K562 (cell line): ENCODE results near the gene COASY. TPM values are rescaled to one million over a fixed set of nuclear protein-coding genes. Genes with fewer than 3 reads are reported as not detected.
A peak's percentile ranks its signal among the peaks of the same experiment; 100 is the strongest.

ENCODE experiments used
- BDP1 ChIP-seq: IDR thresholded peaks from 3 replicates; pipeline ENCODE4 v1.6.1; 2011; ENCODE audit not compliant: insufficient read length, insufficient read depth
- COPS2 ChIP-seq: fragments of 450-650 bp; conservative IDR thresholded peaks from 2 replicates; pipeline ENCODE4 v1.6.1; 2016; ENCODE audit warnings: mild to moderate bottlenecking, moderate library complexity
- ELK1 ChIP-seq: sonication (generic); formaldehyde crosslinking; IDR thresholded peaks from 2 replicates; pipeline ENCODE4 v1.8.1; 2022; ENCODE audit warnings: missing genetic modification reagents
- EWSR1 ChIP-seq: fragments of 450-650 bp; IDR thresholded peaks from 2 replicates; pipeline ENCODE4 v1.6.1; 2018; ENCODE audit warnings: borderline replicate concordance, mild to moderate bottlenecking, low read depth, moderate library complexity; ENCODE audit not compliant: partially characterized antibody
- FOXA3 ChIP-seq, 2 experiments: fragments of 450-650 bp in 1 of 2; sonication (generic) in 1 of 2; formaldehyde crosslinking; IDR thresholded peaks in 1 of 2; conservative IDR thresholded peaks in 1 of 2; 2 replicates each; pipeline versions ENCODE4 v1.4.0 to v1.8.0; 2020 to 2022; ENCODE audit warnings: mild to moderate bottlenecking in 2 of 2, missing genetic modification reagents in 1 of 2
- GTF2A2 ChIP-seq: IDR thresholded peaks from 2 replicates; pipeline ENCODE4 v1.6.1; 2016; ENCODE audit warnings: mild to moderate bottlenecking, missing genetic modification characterization, missing compliant biosample characterization
- JUNB ChIP-seq: fragments of 450-650 bp; formaldehyde crosslinking; conservative IDR thresholded peaks from 2 replicates; pipeline ENCODE4 v1.4.0; 2020; ENCODE audit warnings: mild to moderate bottlenecking
- MTA2 ChIP-seq: fragments of 450-650 bp; IDR thresholded peaks from 2 replicates; pipeline ENCODE4 v1.6.1; 2016; ENCODE audit warnings: low read depth
- NRF1 ChIP-seq, 2 experiments: fragments of 450-650 bp; IDR thresholded peaks in 1 of 2; conservative IDR thresholded peaks in 1 of 2; 2 replicates each; pipeline ENCODE4 v1.6.1; 2014; ENCODE audit warnings: mild to moderate bottlenecking in 2 of 2
- POLR2H ChIP-seq: IDR thresholded peaks from 2 replicates; pipeline ENCODE4 v1.6.1; 2016; ENCODE audit warnings: missing genetic modification characterization, low read depth, mild to moderate bottlenecking, control low read depth, missing compliant biosample characterization, moderate library complexity
- RNF2 ChIP-seq: sonication (generic); IDR thresholded peaks from 2 replicates; pipeline ENCODE4 v1.6.1; 2016
- SMAD1 ChIP-seq: fragments of 150-350 bp; IDR thresholded peaks from 2 replicates; pipeline ENCODE4 v1.6.1; 2014; ENCODE audit warnings: low read length, low read depth; ENCODE audit not compliant: partially characterized antibody
- SP1 ChIP-seq: sonication (generic); formaldehyde crosslinking; IDR thresholded peaks from 2 replicates; pipeline ENCODE4 v1.8.1; 2022; ENCODE audit warnings: mild to moderate bottlenecking, missing genetic modification reagents
- STAG1 ChIP-seq: sonication (generic); formaldehyde crosslinking; IDR thresholded peaks from 2 replicates; pipeline ENCODE4 v1.5.0; 2020; ENCODE audit warnings: missing genetic modification reagents, borderline replicate concordance
- TRIM25 ChIP-seq: fragments of 450-650 bp; IDR thresholded peaks from 2 replicates; pipeline ENCODE4 v1.7.0; 2016; ENCODE audit warnings: borderline replicate concordance
- ZBTB33 ChIP-seq: sonication (generic); formaldehyde crosslinking; IDR thresholded peaks from 2 replicates; pipeline ENCODE4 v1.8.1; 2023; ENCODE audit warnings: mild to moderate bottlenecking, missing genetic modification reagents
- ZFP91 ChIP-seq: sonication (generic); formaldehyde crosslinking; IDR thresholded peaks from 2 replicates; pipeline ENCODE4 v1.8.0; 2022; ENCODE audit warnings: mild to moderate bottlenecking, missing genetic modification reagents
- ZFPM2 ChIP-seq: fragments of 250-450 bp; sonication (Bioruptor Pico); IDR thresholded peaks from 2 replicates; pipeline ENCODE4 v1.5.1; 2022; ENCODE audit warnings: mild to moderate bottlenecking
- ZNF431 ChIP-seq: sonication (generic); formaldehyde crosslinking; IDR thresholded peaks from 2 replicates; pipeline ENCODE4 v1.8.0; 2022; ENCODE audit warnings: mild to moderate bottlenecking, missing genetic modification reagents
- ZNF444 ChIP-seq: fragments of 250-450 bp; sonication (Bioruptor Pico); IDR thresholded peaks from 2 replicates; pipeline ENCODE4 v1.4.0; 2020; ENCODE audit warnings: mild to moderate bottlenecking, moderate library complexity
- ZNF75A ChIP-seq: fragments of 450-650 bp; formaldehyde crosslinking; IDR thresholded peaks from 2 replicates; pipeline ENCODE4 v1.4.0; 2020; ENCODE audit warnings: mild to moderate bottlenecking
- ZNF764 ChIP-seq: fragments of 250-450 bp; sonication (Bioruptor Pico); IDR thresholded peaks from 2 replicates; pipeline ENCODE4 v1.4.0; 2020; ENCODE audit warnings: low read depth, mild to moderate bottlenecking, moderate library complexity
- ZNF79 ChIP-seq: fragments of 250-450 bp; sonication (Bioruptor Pico); IDR thresholded peaks from 2 replicates; pipeline ENCODE4 v1.4.0; 2020; ENCODE audit warnings: low read depth, mild to moderate bottlenecking, moderate library complexity
- polyA plus RNA-seq, 8 experiments: library from polyadenylated mRNA; depleted of rRNA in 4 of 8; stranded (reverse) in 5 of 8; unstranded in 3 of 8; fragments of >200 nt; fragmentation: Nextera tagmentation in 2 of 8; fragmentation: Illumina TruSeq in 1 of 8; extraction: Ambion mirVana in 2 of 8; extraction: Trizol in 1 of 8; gene quantifications; 2 replicates each; pipeline versions ENCODE4 v1.2.1 to v1.2.3, GENCODE V29; 2011 to 2014; ENCODE audit warnings: inconsistent platforms in 1 of 8, missing spikeins in 1 of 8
- total RNA-seq, 7 experiments: library from RNA; depleted of rRNA in 6 of 7; stranded (reverse); fragments of >200 nt in 6 of 7; fragmentation: Illumina TruSeq in 2 of 7; extraction: Trizol in 2 of 7; gene quantifications; 2 replicates each; pipeline versions ENCODE4 v1.2.1 to v1.2.3, GENCODE V29; 2011 to 2021; ENCODE audit warnings: low replicate concordance in 1 of 7

Gene COASY
- total and polyA plus RNA-seq, 9 of the 15 experiments (the other 6 are each of a cell fraction or from before 2014, with no cell fraction given): 25.4 to 175 (median 62.3) TPM

GRCh38 chr17:42577532-42578281, 15.8 kb downstream of the COASY start, which contains the start of gene PSMC3IP (continued):
- TF ChIP-seq ZFP91 (no peak), EWSR1 (no peak), RNF2 (peak; percentile 57; the same call in 1 of the 2 replicates), POLR2H (tag) (peak; percentile 89), TRIM25 (no peak; the same call in 1 of the 2 replicates), STAG1 (CRISPR knock-in tag) (no peak), MTA2 (no peak), SP1 (CRISPR knock-in tag) (no peak; the same call in 1 of the 2 replicates), ZNF79 (CRISPR knock-in tag) (no peak), FOXA3 (CRISPR knock-in tag; conservative IDR thresholded peaks at IDR 0.05 in 1 of 2, IDR thresholded peaks at IDR 0.05 in 1 of 2) (no peak), ELK1 (CRISPR knock-in tag) (no peak), ZBTB33 (CRISPR knock-in tag) (no peak), ZNF764 (CRISPR knock-in tag) (no peak), COPS2 (no peak), BDP1 (no peak), ZNF75A (CRISPR knock-in tag) (no peak), ZNF444 (no peak), ZNF431 (CRISPR knock-in tag) (no peak), NRF1 (conservative IDR thresholded peaks at IDR 0.05 in 1 of 2, IDR thresholded peaks at IDR 0.05 in 1 of 2) (peak; percentile 88 to 90), JUNB (CRISPR knock-in tag) (no peak), ZFPM2 (CRISPR knock-in tag) (no peak), SMAD1 (no peak), GTF2A2 (tag) (no peak)
